ENCODE data around the gene CANT1.

- TF ChIP-seq POLR2A (IDR thresholded peaks at IDR 0.05) (no peak), CTCF (IDR thresholded peaks at IDR 0.05) (no peak)
Observed at GRCh38 chr17:78998311-78999055, 11.1 kb downstream of the CANT1 start.
